Measurements from ENCODE around the gene TMEM182. TPM values are rescaled to one million over a fixed set of nuclear protein-coding genes. Genes with fewer than 3 reads are reported as not detected.

Gene TMEM182
- polyA plus RNA-seq, 1 donor (not counting 4 experiments of a cell fraction or from before 2014, with no cell fraction given): 3.5 TPM

- Histone ChIP-seq H3K4me2 (ENCODE audit: control insufficient read depth, extremely low read depth, insufficient read depth, low read depth, low read length) (no peak overlapping the region), H3K27ac (ENCODE audit: control insufficient read depth, insufficient read depth, low read length) (no peak overlapping the region), H3K9ac (ENCODE audit: control insufficient read depth, extremely low read depth, insufficient read depth, low read length) (no peak overlapping the region), H3K4me3 (ENCODE audit: control insufficient read depth in 2 of 3, extremely low read depth in 1 of 3, insufficient read depth in 2 of 3, low read depth in 1 of 3, low read length in 3 of 3) (no peak overlapping the region), H3K79me2 (ENCODE audit: control insufficient read depth, insufficient read depth, low read length) (no peaks in the 10 kb centered on the region), H3K9me3 (ENCODE audit: control insufficient read depth, low read depth, low read length) (peaks cover 14% of the 10 kb centered on the region), H2AFZ (ENCODE audit: control insufficient read depth, low read length) (no peak overlapping the region), H3K9me1 (ENCODE audit: control insufficient read depth, extremely low read depth, insufficient read depth, low read length) (no peaks in the 10 kb centered on the region), H3K27me3 (ENCODE audit: control insufficient read depth, extremely low read depth, insufficient read depth, low read length) (no peaks in the 10 kb centered on the region), H3K36me3 (ENCODE audit: control insufficient read depth in 2 of 2, extremely low read depth in 1 of 2, insufficient read depth in 2 of 2, low read length in 2 of 2) (no peaks in the 10 kb centered on the region), H3K4me1 (ENCODE audit: control insufficient read depth, extremely low read depth, insufficient read depth, low read length) (peaks cover 6% of the 10 kb centered on the region), H4K20me1 (ENCODE audit: control insufficient read depth, extremely low read depth, insufficient read depth, low read length) (no peaks in the 10 kb centered on the region)
- TF ChIP-seq CTCF (optimal IDR thresholded peaks at IDR 0.05 in 1 of 3, IDR thresholded peaks at IDR 0.05 in 1 of 3, conservative IDR thresholded peaks at IDR 0.05 in 1 of 3; ENCODE audit: extremely low read depth in 1 of 3, insufficient read depth in 2 of 3, low read length in 3 of 3) (no peak), EZH2 (IDR thresholded peaks at IDR 0.05; ENCODE audit: low read length) (no peak)
- DNase-seq (ENCODE audit: low read depth, low spot score): no peak
- no peak for FAIRE-seq
- dilution Hi-C loops (cut with MboI; ENCODE audit: extremely low pct_ligation_motif_present, low sequenced_read_pairs): no loop called here
Measured at GRCh38 chr2:102801098-102801718, 39.4 kb downstream of the TMEM182 start.

- Histone ChIP-seq H3K36me3 (ENCODE audit: control insufficient read depth in 2 of 2, extremely low read depth in 1 of 2, insufficient read depth in 2 of 2, low read length in 2 of 2) (no peaks in the 10 kb centered on the region), H3K4me1 (ENCODE audit: control insufficient read depth, extremely low read depth, insufficient read depth, low read length) (peaks cover 6% of the 10 kb centered on the region)
Measured at GRCh38 chr2:102801858-102802699, 40.2 kb downstream of the TMEM182 start.

More at GRCh38 chr2:102801858-102802699, 40.2 kb downstream of the TMEM182 start:
- DNase-seq (ENCODE audit: low read depth, low spot score) (no peak), FAIRE-seq (no peak)
- Histone ChIP-seq H3K27ac (ENCODE audit: control insufficient read depth, insufficient read depth, low read length) (no peak overlapping the region), H2AFZ (ENCODE audit: control insufficient read depth, low read length) (no peak overlapping the region), H3K79me2 (ENCODE audit: control insufficient read depth, insufficient read depth, low read length) (no peaks in the 10 kb centered on the region), H3K9me3 (ENCODE audit: control insufficient read depth, low read depth, low read length) (peaks cover 14% of the 10 kb centered on the region), H3K4me3 (ENCODE audit: control insufficient read depth in 2 of 3, extremely low read depth in 1 of 3, insufficient read depth in 2 of 3, low read depth in 1 of 3, low read length in 3 of 3) (no peak overlapping the region), H3K27me3 (ENCODE audit: control insufficient read depth, extremely low read depth, insufficient read depth, low read length) (no peaks in the 10 kb centered on the region), H4K20me1 (ENCODE audit: control insufficient read depth, extremely low read depth, insufficient read depth, low read length) (no peaks in the 10 kb centered on the region), H3K9ac (ENCODE audit: control insufficient read depth, extremely low read depth, insufficient read depth, low read length) (no peak overlapping the region), H3K4me2 (ENCODE audit: control insufficient read depth, extremely low read depth, insufficient read depth, low read depth, low read length) (no peak overlapping the region), H3K9me1 (ENCODE audit: control insufficient read depth, extremely low read depth, insufficient read depth, low read length) (no peaks in the 10 kb centered on the region)
- dilution Hi-C loops (cut with MboI; ENCODE audit: extremely low pct_ligation_motif_present, low sequenced_read_pairs): no loop called here
- TF ChIP-seq EZH2 (IDR thresholded peaks at IDR 0.05; ENCODE audit: low read length) (no peak), CTCF (optimal IDR thresholded peaks at IDR 0.05 in 1 of 3, IDR thresholded peaks at IDR 0.05 in 1 of 3, conservative IDR thresholded peaks at IDR 0.05 in 1 of 3; ENCODE audit: extremely low read depth in 1 of 3, insufficient read depth in 2 of 3, low read length in 3 of 3) (no peak)

Data from keratinocyte (primary cell).